ENCODE data around the gene JAKMIP2. TPM values are rescaled to one million over a fixed set of nuclear protein-coding genes. Genes with fewer than 3 reads are reported as not detected.
A peak's percentile ranks its signal among the peaks of the same experiment; 100 is the strongest.
"Not testable (repeated sequence)": the region's sequence is repeated elsewhere in the genome, so short reads cannot be mapped to it uniquely, and the experiment has no call there.

The JAKMIP2 gene
- total RNA-seq, 4 donors from 2014 or later: 0.09 to 2.9 (median 0.18) TPM; not detected in 1

DNA sequence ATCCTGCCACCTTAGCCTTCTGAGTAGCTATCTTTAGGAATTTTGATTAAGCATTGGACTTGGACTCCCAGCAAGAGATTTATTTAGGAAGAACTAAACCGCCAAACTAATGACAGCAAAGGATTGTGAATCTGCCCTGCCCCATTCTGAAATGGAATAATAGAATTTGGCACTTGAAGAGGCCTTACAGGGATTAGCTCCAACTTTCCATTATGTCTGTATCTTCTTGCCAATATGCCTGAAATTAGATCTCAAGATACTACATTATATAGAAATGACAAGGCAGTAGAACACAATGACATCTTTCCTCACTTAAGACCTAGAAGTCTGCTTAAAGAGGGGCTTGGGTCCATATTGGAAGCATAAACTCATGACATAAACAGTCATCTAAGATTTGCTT is 195.7 kb downstream of the JAKMIP2 start:
- H3K27ac ChIP-seq: no peak overlapping the region
- H3K4me3 ChIP-seq: no peak overlapping the region
- no peak for DNase-seq
- H3K27me3 ChIP-seq: no peaks in the 10 kb centered on the region
- intact Hi-C loops (cut with DNase I): no loop called here
- H3K4me1 ChIP-seq: no peaks in the 10 kb centered on the region
- WGBS, 2 donors: 43 to 53% methylated on average over 1 of the region's 1 CpG
- no peaks in the 10 kb centered on the region for H3K9me3 ChIP-seq
- no peaks in the 10 kb centered on the region for H3K36me3 ChIP-seq
- TF ChIP-seq POLR2A (IDR thresholded peaks at IDR 0.05): no peak
- TF ChIP-seq, protein P1, sequence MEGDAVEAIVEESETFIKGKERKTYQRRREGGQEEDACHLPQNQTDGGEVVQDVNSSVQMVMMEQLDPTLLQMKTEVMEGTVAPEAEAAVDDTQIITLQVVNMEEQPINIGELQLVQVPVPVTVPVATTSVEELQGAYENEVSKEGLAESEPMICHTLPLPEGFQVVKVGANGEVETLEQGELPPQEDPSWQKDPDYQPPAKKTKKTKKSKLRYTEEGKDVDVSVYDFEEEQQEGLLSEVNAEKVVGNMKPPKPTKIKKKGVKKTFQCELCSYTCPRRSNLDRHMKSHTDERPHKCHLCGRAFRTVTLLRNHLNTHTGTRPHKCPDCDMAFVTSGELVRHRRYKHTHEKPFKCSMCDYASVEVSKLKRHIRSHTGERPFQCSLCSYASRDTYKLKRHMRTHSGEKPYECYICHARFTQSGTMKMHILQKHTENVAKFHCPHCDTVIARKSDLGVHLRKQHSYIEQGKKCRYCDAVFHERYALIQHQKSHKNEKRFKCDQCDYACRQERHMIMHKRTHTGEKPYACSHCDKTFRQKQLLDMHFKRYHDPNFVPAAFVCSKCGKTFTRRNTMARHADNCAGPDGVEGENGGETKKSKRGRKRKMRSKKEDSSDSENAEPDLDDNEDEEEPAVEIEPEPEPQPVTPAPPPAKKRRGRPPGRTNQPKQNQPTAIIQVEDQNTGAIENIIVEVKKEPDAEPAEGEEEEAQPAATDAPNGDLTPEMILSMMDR (IDR thresholded peaks at IDR 0.05): no peak

DNA sequence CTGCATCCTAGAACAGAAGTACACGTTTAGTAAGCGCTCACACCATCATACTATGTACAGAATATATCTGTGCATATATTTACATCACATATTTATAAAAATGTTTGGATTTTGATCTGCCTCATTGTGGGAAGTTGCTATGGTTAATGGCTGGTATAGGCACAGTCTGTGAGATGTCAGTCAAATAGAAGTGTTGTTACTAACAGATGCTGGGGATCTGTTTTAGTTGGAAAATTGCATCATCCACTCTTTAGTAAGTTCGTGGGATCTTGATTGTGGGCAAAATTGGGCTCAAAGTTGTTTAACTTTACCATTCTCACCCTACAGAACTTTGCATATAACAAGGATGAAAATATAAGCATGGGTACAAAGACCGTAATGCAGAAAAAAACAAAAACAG is 196.3 kb downstream of the JAKMIP2 start:
- intact Hi-C loops (cut with DNase I): no loop called here

DNA sequence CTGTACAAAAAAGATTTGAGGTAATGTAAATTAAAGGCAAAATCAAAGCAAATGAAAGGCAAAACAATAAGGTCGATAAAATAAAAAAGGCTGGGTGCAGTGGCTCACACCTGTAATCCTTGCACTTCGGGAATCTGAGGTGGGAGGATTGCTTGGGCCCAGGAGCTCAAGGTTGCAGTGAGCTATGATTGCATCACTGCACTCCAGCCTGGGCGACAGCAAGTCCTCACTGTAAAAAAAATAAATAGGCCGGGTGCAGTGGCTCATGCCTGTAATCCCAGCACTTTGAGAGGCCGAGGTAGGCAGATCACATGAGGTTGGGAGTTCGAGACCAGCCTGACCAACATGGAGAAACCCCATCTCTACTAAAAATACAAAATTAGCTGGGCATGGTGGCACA is 200.3 kb downstream of the JAKMIP2 start:
- H3K27ac ChIP-seq; intact Hi-C loops (cut with DNase I); H3K4me1 ChIP-seq; H3K4me3 ChIP-seq; H3K27me3 ChIP-seq; H3K9me3 ChIP-seq; H3K36me3 ChIP-seq; DNase-seq: not testable (repeated sequence)
- 59% methylated on average over 6 of the region's 6 CpGs for WGBS, 2 donors

More for the DNA sequence above, 196.3 kb downstream of the JAKMIP2 start:
- Histone ChIP-seq H3K27ac (no peak overlapping the region), H3K27me3 (no peaks in the 10 kb centered on the region), H3K4me3 (no peak overlapping the region), H3K9me3 (no peaks in the 10 kb centered on the region), H3K4me1 (no peaks in the 10 kb centered on the region), H3K36me3 (no peaks in the 10 kb centered on the region)
- no peak for TF ChIP-seq POLR2A (IDR thresholded peaks at IDR 0.05)
- TF ChIP-seq, protein P1 (IDR thresholded peaks at IDR 0.05): no peak
- DNase-seq: no peak
- 84 to 85% methylated on average over 4 of the region's 4 CpGs for WGBS, 2 donors

DNA sequence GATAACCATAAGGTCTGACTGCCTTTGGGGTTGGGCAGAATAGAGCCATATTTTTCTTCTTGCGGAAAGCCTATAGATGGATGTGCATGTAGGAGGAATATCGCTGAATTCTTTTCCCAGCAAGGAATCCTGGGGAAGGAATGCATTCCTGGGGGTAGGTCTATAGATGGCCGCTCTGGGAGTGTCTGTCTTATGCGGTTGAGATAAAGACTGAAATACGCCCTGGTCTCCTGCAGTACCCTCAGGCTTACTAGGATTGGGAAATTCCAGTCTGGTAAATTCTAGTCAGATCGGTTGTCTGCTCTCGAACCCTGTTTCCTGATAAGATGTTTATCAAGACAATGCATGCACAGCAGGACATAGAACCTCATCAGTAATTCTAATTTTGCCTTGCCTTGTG is 202.1 kb downstream of the JAKMIP2 start:
- H3K4me1 ChIP-seq; intact Hi-C loops (cut with DNase I); H3K27ac ChIP-seq; DNase-seq; H3K9me3 ChIP-seq; H3K36me3 ChIP-seq; H3K4me3 ChIP-seq; H3K27me3 ChIP-seq: not testable (repeated sequence)
- 96 to 99% methylated on average over 7 of the region's 7 CpGs for WGBS, 2 donors

DNA sequence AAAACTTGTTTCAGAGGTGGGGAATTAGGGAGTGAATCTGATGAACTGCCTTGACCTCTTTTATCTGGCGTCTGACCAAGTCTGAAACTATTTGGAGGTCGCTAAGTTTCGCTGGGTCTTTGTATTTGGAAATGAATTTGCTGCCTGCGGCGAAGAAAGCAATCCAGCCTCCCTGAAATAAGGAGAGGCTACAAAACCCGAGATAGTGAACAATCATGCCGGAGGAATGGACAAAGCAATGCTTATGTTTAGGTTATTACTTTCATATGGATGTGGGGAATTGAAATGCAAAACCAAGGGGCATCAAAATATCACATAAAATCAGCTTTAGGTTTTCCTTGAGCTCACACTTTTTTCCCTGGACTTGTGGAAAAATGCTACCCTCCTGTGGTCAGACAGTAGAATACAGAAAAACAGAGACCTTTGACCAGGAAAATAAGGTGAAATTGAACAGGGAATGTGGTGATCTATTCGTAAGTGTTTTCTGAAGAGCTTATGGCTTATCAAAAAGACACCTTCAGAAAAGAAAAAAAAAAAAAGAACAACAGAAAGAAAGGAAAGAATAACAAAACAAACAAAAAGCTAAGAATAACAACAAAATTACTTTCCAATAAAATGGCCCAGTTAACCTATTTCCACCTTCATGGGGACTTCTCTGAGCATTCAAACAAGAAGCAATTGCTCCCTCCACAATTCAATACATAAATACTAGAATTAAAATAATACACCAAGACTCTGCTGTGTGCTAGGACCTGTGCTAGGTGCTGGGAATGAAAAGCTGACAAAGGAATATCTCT is 204.1 kb downstream of the JAKMIP2 start:
- Histone ChIP-seq H3K4me3 (no peak overlapping the region), H3K27me3 (no peaks in the 10 kb centered on the region), H3K4me1 (no peaks in the 10 kb centered on the region), H3K36me3 (no peaks in the 10 kb centered on the region), H3K27ac (no peak overlapping the region), H3K9me3 (no peaks in the 10 kb centered on the region)
- DNase-seq: no peak
- TF ChIP-seq, protein P1 (IDR thresholded peaks at IDR 0.05): peak in 5 of 6 experiments; percentile 40 to 64 (median 49)
- no peak for TF ChIP-seq POLR2A (IDR thresholded peaks at IDR 0.05)
- 40 to 42% methylated on average over 8 of the region's 8 CpGs for WGBS, 2 donors
- intact Hi-C loops (cut with DNase I): loop anchor here (10.0 kb wide), 1 partner anchor 354 kb away; no protein-coding TSS in a partner anchor

DNA sequence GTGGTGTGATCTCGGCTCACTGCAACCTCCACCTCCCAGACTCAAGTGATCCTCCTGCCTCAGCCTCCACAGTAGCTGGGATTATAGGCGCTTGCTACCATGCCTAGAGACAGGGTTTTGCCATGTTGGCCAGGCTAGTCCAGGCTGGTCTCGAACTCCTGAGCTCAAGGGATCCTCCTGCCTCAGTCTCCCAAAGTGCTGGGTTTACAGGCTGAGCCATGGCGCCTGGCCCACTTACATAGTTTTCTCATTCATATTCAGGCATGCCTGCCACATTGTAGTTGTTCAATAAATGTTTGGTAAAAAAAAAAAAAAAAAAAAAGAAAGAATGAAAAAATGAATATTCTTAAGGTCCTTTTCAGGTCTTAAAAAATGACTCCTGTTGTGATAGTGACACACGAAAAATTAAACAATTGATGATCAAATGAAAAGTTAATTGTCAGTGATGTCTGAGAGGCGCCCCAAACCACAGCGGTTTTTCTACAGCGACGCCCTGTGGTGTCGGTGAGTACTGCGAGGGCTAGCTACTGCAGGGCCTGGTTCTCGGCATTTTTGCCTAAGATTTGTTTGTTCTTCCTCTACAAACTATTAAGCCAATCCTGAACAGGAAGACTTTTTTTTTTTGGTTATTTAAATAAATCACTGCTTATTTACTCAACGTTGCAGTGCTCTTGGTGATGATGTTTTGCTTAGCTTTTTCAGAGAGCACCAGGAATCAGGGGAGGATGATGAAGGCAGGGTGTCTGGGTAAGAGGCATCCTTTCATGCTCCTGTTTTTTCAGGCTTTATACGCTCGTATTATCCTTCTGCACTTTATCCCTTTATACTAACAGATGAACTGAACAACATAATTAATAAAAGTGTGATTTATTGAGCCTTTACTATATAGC is 205.6 kb downstream of the JAKMIP2 start:
- Histone ChIP-seq H3K9me3 (no peaks in the 10 kb centered on the region), H3K4me3 (no peak overlapping the region), H3K27me3 (no peaks in the 10 kb centered on the region), H3K4me1 (no peaks in the 10 kb centered on the region), H3K36me3 (no peaks in the 10 kb centered on the region), H3K27ac (no peak overlapping the region)
- intact Hi-C loops (cut with DNase I): loop anchor here (10.0 kb wide), 1 partner anchor 352 kb away; no protein-coding TSS in a partner anchor
- TF ChIP-seq, protein P1 (IDR thresholded peaks at IDR 0.05): peak in 5 of 6 experiments; percentile 76 to 86 (median 81)
- TF ChIP-seq POLR2A (IDR thresholded peaks at IDR 0.05): no peak
- WGBS, 2 donors: 25 to 32% methylated on average over 12 of the region's 15 CpGs
- DNase-seq: no peak
